WTC11 (cell line): ENCODE data around the gene BORCS8. TPM values are rescaled to one million over a fixed set of nuclear protein-coding genes. Genes with fewer than 3 reads are reported as not detected.

Experiments
- ATAC-seq: fragments of 200-7000 bp; cut with Tn5 transposase; 2 replicates; pipeline ENCODE4 v1.10.0; 2021; ENCODE audit warnings: mild to moderate bottlenecking, moderate library complexity
- CTCF ChIA-PET: fragments of 300-600 bp; sonication (Branson Sonifier 250); formaldehyde crosslinking; loops from one replicate; lab custom pipeline; 2021; ENCODE audit warnings: antibody characterized with exemption; lab: Charles Lee
- POLR2A ChIA-PET: fragments of 350-600 bp; sonication (Branson Sonifier 250); formaldehyde crosslinking; loops from one replicate; lab custom pipeline; 2021; ENCODE audit warnings: antibody characterized with exemption; lab: Charles Lee
- DNase-seq: peaks from one replicate; pipeline ENCODE4 v3.0.0; 2021; ENCODE audit warnings: low spot score
- H3K27ac Mint-ChIP-seq: 2 replicates; pipeline ENCODE4 v1.8.0; 2021; ENCODE audit warnings: mixed read lengths
- H3K27me3 Mint-ChIP-seq: 2 replicates; pipeline ENCODE4 v1.8.0; 2021; ENCODE audit warnings: low read depth, mild to moderate bottlenecking, moderate library complexity, mixed read lengths
- H3K36me3 Mint-ChIP-seq: 2 replicates; pipeline ENCODE4 v1.8.0; 2021; ENCODE audit warnings: mixed read lengths
- H3K4me1 Mint-ChIP-seq: 2 replicates; pipeline ENCODE4 v1.8.0; 2022; ENCODE audit warnings: mixed read lengths
- H3K4me3 Mint-ChIP-seq: 2 replicates; pipeline ENCODE4 v1.8.0; 2021; ENCODE audit warnings: mild to moderate bottlenecking, moderate library complexity, mixed read lengths
- H3K9me3 Mint-ChIP-seq: 2 replicates; pipeline ENCODE4 v1.8.0; 2021; ENCODE audit warnings: mixed read lengths
- CTCF ChIP-seq: fragments of 200-600 bp; IDR thresholded peaks from 2 replicates; pipeline ENCODE4 v1.8.0; 2022; ENCODE audit warnings: antibody characterized with exemption
- E2F1 ChIP-seq: sonication (generic); formaldehyde crosslinking; IDR thresholded peaks from 2 replicates; pipeline ENCODE4 v1.8.0; 2022; ENCODE audit warnings: mild to moderate bottlenecking, missing genetic modification reagents
- EMX1 ChIP-seq: fragments of 250-450 bp; sonication (Bioruptor Pico); IDR thresholded peaks from 2 replicates; pipeline ENCODE4 v1.8.0; 2021; ENCODE audit warnings: mild to moderate bottlenecking
- HMGA2 ChIP-seq: fragments of 250-450 bp; sonication (Bioruptor Pico); IDR thresholded peaks from 2 replicates; pipeline ENCODE4 v1.4.0; 2021; ENCODE audit warnings: mild to moderate bottlenecking, moderate library complexity
- JAZF1 ChIP-seq: fragments of 250-450 bp; sonication (Bioruptor Pico); IDR thresholded peaks from 2 replicates; pipeline ENCODE4 v1.9.0; 2021; ENCODE audit warnings: moderate library complexity, mild to moderate bottlenecking, inconsistent platforms
- NR3C1 ChIP-seq: sonication (generic); formaldehyde crosslinking; conservative IDR thresholded peaks from 2 replicates; pipeline ENCODE4 v1.8.1; 2023; ENCODE audit warnings: low read depth, mild to moderate bottlenecking, missing genetic modification reagents
- SMAD3 ChIP-seq: sonication (generic); formaldehyde crosslinking; IDR thresholded peaks from 2 replicates; pipeline ENCODE4 v1.8.0; 2022; ENCODE audit warnings: missing genetic modification reagents, mild to moderate bottlenecking, borderline replicate concordance
- SOX15 ChIP-seq: fragments of 250-450 bp; sonication (Bioruptor Pico); IDR thresholded peaks from 2 replicates; pipeline ENCODE4 v1.9.0; 2021; ENCODE audit warnings: mild to moderate bottlenecking
- TEAD1 ChIP-seq: sonication (generic); formaldehyde crosslinking; IDR thresholded peaks from 2 replicates; pipeline ENCODE4 v1.8.0; 2022; ENCODE audit warnings: mild to moderate bottlenecking, missing genetic modification reagents
- TP53 ChIP-seq: sonication (generic); formaldehyde crosslinking; IDR thresholded peaks from 2 replicates; pipeline ENCODE4 v1.8.1; 2023; ENCODE audit warnings: mild to moderate bottlenecking, missing genetic modification reagents
- ZBTB21 ChIP-seq: sonication (generic); formaldehyde crosslinking; IDR thresholded peaks from 2 replicates; pipeline ENCODE4 v1.8.1; 2023; ENCODE audit warnings: mild to moderate bottlenecking, missing genetic modification reagents, borderline replicate concordance
- ZBTB43 ChIP-seq: sonication (generic); formaldehyde crosslinking; IDR thresholded peaks from 2 replicates; pipeline ENCODE4 v1.8.1; 2023; ENCODE audit warnings: mild to moderate bottlenecking, missing genetic modification reagents
- ZNF138 ChIP-seq: sonication (generic); formaldehyde crosslinking; conservative IDR thresholded peaks from 2 replicates; pipeline ENCODE4 v1.8.1; 2022; ENCODE audit warnings: mild to moderate bottlenecking, moderate library complexity, missing genetic modification reagents
- ZNF263 ChIP-seq: sonication (generic); formaldehyde crosslinking; IDR thresholded peaks from 2 replicates; pipeline ENCODE4 v1.8.1; 2022; ENCODE audit warnings: low read depth, mild to moderate bottlenecking, moderate library complexity, missing genetic modification reagents
- ZNF532 ChIP-seq: fragments of 250-450 bp; sonication (Bioruptor Pico); IDR thresholded peaks from 2 replicates; pipeline ENCODE4 v1.9.0; 2021; ENCODE audit warnings: mild to moderate bottlenecking, borderline replicate concordance
- total RNA-seq: library from RNA; stranded (reverse); gene quantifications from 3 replicates; pipeline ENCODE4 v1.2.3, GENCODE V29; 2021
- TF ChIP-seq, protein P1 (sequence below): sonication (generic); formaldehyde crosslinking; IDR thresholded peaks from 2 replicates; pipeline ENCODE4 v1.8.1; 2022; ENCODE audit warnings: low read depth, missing genetic modification reagents, borderline replicate concordance
- TF ChIP-seq, protein P2 (sequence below): sonication (generic); formaldehyde crosslinking; IDR thresholded peaks from 2 replicates; pipeline ENCODE4 v1.8.1; 2022; ENCODE audit warnings: mild to moderate bottlenecking, moderate library complexity, missing genetic modification reagents
- TF ChIP-seq, protein P3 (sequence below): sonication (generic); formaldehyde crosslinking; IDR thresholded peaks from 2 replicates; pipeline ENCODE4 v1.8.1; 2023; ENCODE audit warnings: mild to moderate bottlenecking, moderate library complexity, missing genetic modification reagents
- TF ChIP-seq, protein P4 (sequence below): sonication (generic); formaldehyde crosslinking; IDR thresholded peaks from 2 replicates; pipeline ENCODE4 v1.8.1; 2022; ENCODE audit warnings: missing genetic modification reagents, borderline replicate concordance
- TF ChIP-seq, protein P5 (sequence below): sonication (generic); formaldehyde crosslinking; IDR thresholded peaks from 2 replicates; pipeline ENCODE4 v1.8.0; 2022; ENCODE audit warnings: mild to moderate bottlenecking, missing genetic modification reagents

The BORCS8 gene
- total RNA-seq, 1 experiment from 2014 or later = 20.9 TPM

- H3K4me1 Mint-ChIP-seq = peaks cover 12% of the 10 kb centered on the region
- POLR2A ChIA-PET = no interaction called here
- no peak for DNase-seq
- H3K27me3 Mint-ChIP-seq = peaks cover 80% of the 10 kb centered on the region
- TF ChIP-seq, protein P1, sequence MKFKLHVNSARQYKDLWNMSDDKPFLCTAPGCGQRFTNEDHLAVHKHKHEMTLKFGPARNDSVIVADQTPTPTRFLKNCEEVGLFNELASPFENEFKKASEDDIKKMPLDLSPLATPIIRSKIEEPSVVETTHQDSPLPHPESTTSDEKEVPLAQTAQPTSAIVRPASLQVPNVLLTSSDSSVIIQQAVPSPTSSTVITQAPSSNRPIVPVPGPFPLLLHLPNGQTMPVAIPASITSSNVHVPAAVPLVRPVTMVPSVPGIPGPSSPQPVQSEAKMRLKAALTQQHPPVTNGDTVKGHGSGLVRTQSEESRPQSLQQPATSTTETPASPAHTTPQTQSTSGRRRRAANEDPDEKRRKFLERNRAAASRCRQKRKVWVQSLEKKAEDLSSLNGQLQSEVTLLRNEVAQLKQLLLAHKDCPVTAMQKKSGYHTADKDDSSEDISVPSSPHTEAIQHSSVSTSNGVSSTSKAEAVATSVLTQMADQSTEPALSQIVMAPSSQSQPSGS = no peak
- TF ChIP-seq TEAD1 = no peak
- TF ChIP-seq NR3C1 (CRISPR knock-in tag) = no peak
- no peak for TF ChIP-seq HMGA2 (CRISPR knock-in tag)
- TF ChIP-seq, protein P2, sequence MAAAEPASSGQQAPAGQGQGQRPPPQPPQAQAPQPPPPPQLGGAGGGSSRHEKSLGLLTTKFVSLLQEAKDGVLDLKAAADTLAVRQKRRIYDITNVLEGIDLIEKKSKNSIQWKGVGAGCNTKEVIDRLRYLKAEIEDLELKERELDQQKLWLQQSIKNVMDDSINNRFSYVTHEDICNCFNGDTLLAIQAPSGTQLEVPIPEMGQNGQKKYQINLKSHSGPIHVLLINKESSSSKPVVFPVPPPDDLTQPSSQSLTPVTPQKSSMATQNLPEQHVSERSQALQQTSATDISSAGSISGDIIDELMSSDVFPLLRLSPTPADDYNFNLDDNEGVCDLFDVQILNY (CRISPR knock-in tag) = no peak
- no peak for TF ChIP-seq ZNF138
- TF ChIP-seq TP53 = no peak
- no peak for TF ChIP-seq JAZF1 (CRISPR knock-in tag)
- TF ChIP-seq ZBTB43 = no peak
- TF ChIP-seq ZNF532 = no peak
- no peak for TF ChIP-seq ZBTB21 (CRISPR knock-in tag)
- TF ChIP-seq, protein P3, sequence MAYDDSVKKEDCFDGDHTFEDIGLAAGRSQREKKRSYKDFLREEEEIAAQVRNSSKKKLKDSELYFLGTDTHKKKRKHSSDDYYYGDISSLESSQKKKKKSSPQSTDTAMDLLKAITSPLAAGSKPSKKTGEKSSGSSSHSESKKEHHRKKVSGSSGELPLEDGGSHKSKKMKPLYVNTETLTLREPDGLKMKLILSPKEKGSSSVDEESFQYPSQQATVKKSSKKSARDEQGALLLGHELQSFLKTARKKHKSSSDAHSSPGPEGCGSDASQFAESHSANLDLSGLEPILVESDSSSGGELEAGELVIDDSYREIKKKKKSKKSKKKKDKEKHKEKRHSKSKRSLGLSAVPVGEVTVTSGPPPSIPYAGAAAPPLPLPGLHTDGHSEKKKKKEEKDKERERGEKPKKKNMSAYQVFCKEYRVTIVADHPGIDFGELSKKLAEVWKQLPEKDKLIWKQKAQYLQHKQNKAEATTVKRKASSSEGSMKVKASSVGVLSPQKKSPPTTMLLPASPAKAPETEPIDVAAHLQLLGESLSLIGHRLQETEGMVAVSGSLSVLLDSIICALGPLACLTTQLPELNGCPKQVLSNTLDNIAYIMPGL = no peak
- no peak for TF ChIP-seq CTCF
- no peak for TF ChIP-seq E2F1
- TF ChIP-seq ZNF263 (CRISPR knock-in tag) = no peak
- no peak for TF ChIP-seq SMAD3 (CRISPR knock-in tag)
- no peak for TF ChIP-seq SOX15
- TF ChIP-seq, protein P4, sequence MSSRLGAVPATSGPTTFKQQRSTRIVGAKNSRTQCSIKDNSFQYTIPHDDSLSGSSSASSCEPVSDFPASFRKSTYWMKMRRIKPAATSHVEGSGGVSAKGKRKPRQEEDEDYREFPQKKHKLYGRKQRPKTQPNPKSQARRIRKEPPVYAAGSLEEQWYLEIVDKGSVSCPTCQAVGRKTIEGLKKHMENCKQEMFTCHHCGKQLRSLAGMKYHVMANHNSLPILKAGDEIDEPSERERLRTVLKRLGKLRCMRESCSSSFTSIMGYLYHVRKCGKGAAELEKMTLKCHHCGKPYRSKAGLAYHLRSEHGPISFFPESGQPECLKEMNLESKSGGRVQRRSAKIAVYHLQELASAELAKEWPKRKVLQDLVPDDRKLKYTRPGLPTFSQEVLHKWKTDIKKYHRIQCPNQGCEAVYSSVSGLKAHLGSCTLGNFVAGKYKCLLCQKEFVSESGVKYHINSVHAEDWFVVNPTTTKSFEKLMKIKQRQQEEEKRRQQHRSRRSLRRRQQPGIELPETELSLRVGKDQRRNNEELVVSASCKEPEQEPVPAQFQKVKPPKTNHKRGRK = no peak
- TF ChIP-seq, protein P5, sequence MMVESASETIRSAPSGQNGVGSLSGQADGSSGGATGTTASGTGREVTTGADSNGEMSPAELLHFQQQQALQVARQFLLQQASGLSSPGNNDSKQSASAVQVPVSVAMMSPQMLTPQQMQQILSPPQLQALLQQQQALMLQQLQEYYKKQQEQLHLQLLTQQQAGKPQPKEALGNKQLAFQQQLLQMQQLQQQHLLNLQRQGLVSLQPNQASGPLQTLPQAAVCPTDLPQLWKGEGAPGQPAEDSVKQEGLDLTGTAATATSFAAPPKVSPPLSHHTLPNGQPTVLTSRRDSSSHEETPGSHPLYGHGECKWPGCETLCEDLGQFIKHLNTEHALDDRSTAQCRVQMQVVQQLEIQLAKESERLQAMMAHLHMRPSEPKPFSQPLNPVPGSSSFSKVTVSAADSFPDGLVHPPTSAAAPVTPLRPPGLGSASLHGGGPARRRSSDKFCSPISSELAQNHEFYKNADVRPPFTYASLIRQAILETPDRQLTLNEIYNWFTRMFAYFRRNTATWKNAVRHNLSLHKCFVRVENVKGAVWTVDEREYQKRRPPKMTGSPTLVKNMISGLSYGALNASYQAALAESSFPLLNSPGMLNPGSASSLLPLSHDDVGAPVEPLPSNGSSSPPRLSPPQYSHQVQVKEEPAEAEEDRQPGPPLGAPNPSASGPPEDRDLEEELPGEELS (CRISPR knock-in tag) = no peak
- no peak for TF ChIP-seq EMX1
- TF ChIP-seq, all 79 proteins: peak for 0
- Mint-ChIP-seq H3K4me3 (no peak overlapping the region), H3K36me3 (no peaks in the 10 kb centered on the region), H3K27ac (no peak overlapping the region), H3K9me3 (peaks cover 7% of the 10 kb centered on the region; the same call in 1 of the 2 replicates)
- CTCF ChIA-PET = interaction anchor here (0.8 to 1.7 kb wide), 3 partner anchors 10 to 25 kb away, joined by 3 to 4 read pairs (median 3); no protein-coding TSS in a partner anchor
- ATAC-seq = no peak
Observed at GRCh38 chr19:19206938-19207337, 15.0 kb upstream of the BORCS8 start.
